Common myeloid progenitor, CD34-positive (primary cell): Measurements from ENCODE around the gene EAF1.
"Not testable (repeated sequence)": the region's sequence is repeated elsewhere in the genome, so short reads cannot be mapped to it uniquely, and the experiment has no call there.

Source experiments
- CTCF ChIA-PET: fragments of 350-600 bp; sonication (Branson Sonifier 250); formaldehyde crosslinking; loops from one replicate; lab custom pipeline; 2021; ENCODE audit warnings: antibody characterized with exemption; lab: Charles Lee
- POLR2A ChIA-PET: fragments of 350-600 bp; sonication (Branson Sonifier 250); formaldehyde crosslinking; loops from one replicate; lab custom pipeline; 2021; ENCODE audit warnings: antibody characterized with exemption; lab: Charles Lee
- DNase-seq, 3 donors: peaks; one replicate each; pipeline versions ENCODE4 v3.0.0 to v3.0.0-alpha.2; 2013
- H3K27ac ChIP-seq, 2 experiments: 1 replicate in 1 of 2; 2 replicates in 1 of 2; pipeline ENCODE4 v1.7.0; 2013; ENCODE audit warnings: inconsistent platforms in 2 of 2, low read length in 2 of 2, mild to moderate bottlenecking in 2 of 2, low read depth in 1 of 2, moderate library complexity in 1 of 2; ENCODE audit not compliant: severe bottlenecking in 2 of 2, insufficient read depth in 1 of 2, poor library complexity in 1 of 2
- H3K27me3 ChIP-seq, 5 experiments: replicated peaks in 2 of 5; 1 replicate in 3 of 5; 2 replicates in 2 of 5; pipeline versions ENCODE4 v1.6.1 to v1.7.0; 2013; ENCODE audit warnings: low read length in 4 of 5, mild to moderate bottlenecking in 2 of 5, moderate library complexity in 2 of 5, inconsistent platforms in 1 of 5; ENCODE audit not compliant: insufficient read depth in 5 of 5, control insufficient read depth in 4 of 5
- H3K36me3 ChIP-seq, 4 experiments: 1 replicate in 2 of 4; 2 replicates in 2 of 4; pipeline versions ENCODE4 v1.6.1 to v1.7.0; 2013; ENCODE audit warnings: low read length in 3 of 4, control low read depth in 1 of 4, mild to moderate bottlenecking in 1 of 4; ENCODE audit not compliant: control insufficient read depth in 4 of 4, insufficient read depth in 4 of 4
- H3K4me1 ChIP-seq, 4 experiments: 1 replicate in 3 of 4; 2 replicates in 1 of 4; pipeline versions ENCODE4 v1.6.1 to v1.7.1; 2013; ENCODE audit warnings: low read length in 3 of 4, mild to moderate bottlenecking in 3 of 4, control low read depth in 1 of 4, inconsistent platforms in 1 of 4, moderate library complexity in 1 of 4; ENCODE audit not compliant: control insufficient read depth in 4 of 4, insufficient read depth in 4 of 4; ENCODE audit errors: control extremely low read depth in 1 of 4
- H3K4me3 ChIP-seq, 7 experiments: 1 replicate in 4 of 7; 2 replicates in 3 of 7; pipeline versions ENCODE4 v1.5.1 to v1.7.0; 2013; ENCODE audit warnings: mild to moderate bottlenecking in 7 of 7, low read length in 6 of 7, moderate library complexity in 6 of 7, inconsistent platforms in 2 of 7, low read depth in 2 of 7, control low read depth in 1 of 7; ENCODE audit not compliant: insufficient read depth in 4 of 7, control insufficient read depth in 1 of 7; ENCODE audit errors: extremely low read depth in 1 of 7
- H3K9me3 ChIP-seq, 5 experiments: 1 replicate in 4 of 5; 2 replicates in 1 of 5; pipeline versions ENCODE4 v1.6.1 to v1.7.1; 2013; ENCODE audit warnings: low read length in 4 of 5, mild to moderate bottlenecking in 2 of 5, inconsistent platforms in 1 of 5, low read depth in 1 of 5, moderate library complexity in 1 of 5; ENCODE audit not compliant: control insufficient read depth in 4 of 5, insufficient read depth in 2 of 5; ENCODE audit errors: control extremely low read depth in 1 of 5
- WGBS: methylation state at CpG from one replicate; pipeline ENCODE4 v1.1.5; 2013; ENCODE audit not compliant: insufficient coverage; 5-methylcytosine and 5-hydroxymethylcytosine counted together

EAF1 gene

DNA sequence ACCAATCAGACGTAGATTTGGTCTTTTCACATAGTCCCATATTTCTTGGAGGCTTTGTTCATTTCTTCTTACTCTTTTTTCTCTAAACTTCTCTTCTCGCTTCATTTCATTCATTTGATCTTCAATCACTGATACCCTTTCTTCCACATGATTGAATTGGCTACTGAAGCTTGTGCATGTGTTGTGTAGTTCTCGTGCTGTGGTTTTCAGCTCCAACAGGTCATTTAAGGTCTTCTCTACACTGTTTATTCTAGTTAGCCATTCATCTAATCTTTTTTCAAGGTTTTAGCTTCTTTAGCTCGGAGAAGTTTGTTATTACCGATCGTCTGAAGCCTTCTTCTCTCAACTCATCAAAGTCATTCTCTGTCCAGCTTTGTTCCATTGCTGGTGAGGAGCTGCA is 57.2 kb downstream of the EAF1 start:
- CTCF ChIA-PET = interaction anchor here (0.7 kb wide), 1 partner anchor 25 kb away, joined by 3 read pairs; no protein-coding TSS in a partner anchor
- POLR2A ChIA-PET, DNase-seq, H3K27me3 ChIP-seq, H3K9me3 ChIP-seq, H3K4me3 ChIP-seq, H3K27ac ChIP-seq, H3K36me3 ChIP-seq, H3K4me1 ChIP-seq: not testable (repeated sequence)
- 80% methylated on average over 1 of the region's 6 CpGs for WGBS

DNA sequence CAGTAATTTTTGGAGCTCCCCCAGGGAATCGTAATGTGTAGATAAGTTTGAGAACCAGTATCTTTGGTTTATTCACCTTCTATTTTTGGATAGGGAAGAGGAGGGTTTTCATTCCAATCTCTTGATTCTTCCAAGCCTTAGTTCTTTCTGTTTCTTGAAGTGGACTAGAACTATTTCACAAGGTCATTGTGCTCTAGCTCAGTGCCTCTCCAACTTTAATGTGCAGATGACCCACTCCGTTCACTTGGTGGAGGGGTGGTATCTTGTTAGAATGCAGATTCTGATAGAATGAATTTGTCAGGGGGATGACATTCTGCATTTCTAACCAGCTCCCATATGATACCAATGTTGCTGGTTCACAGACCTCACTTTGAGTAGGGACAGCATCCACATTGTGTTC is 58.6 kb downstream of the EAF1 start:
- H3K4me1 ChIP-seq = no peaks in the 10 kb centered on the region
- no peak for DNase-seq
- no peaks in the 10 kb centered on the region for H3K9me3 ChIP-seq
- H3K4me3 ChIP-seq = no peak overlapping the region
- 100% methylated on average over 1 of the region's 2 CpGs for WGBS
- H3K27me3 ChIP-seq = no peaks in the 10 kb centered on the region
- no peak overlapping the region for H3K27ac ChIP-seq
- H3K36me3 ChIP-seq = no peaks in the 10 kb centered on the region
- POLR2A ChIA-PET = no interaction called here
- CTCF ChIA-PET = no interaction called here

GRCh38 chr3:15486979-15487378 is 59.6 kb downstream of the EAF1 start:
- 96% methylated on average over 4 of the region's 4 CpGs for WGBS
- ChIA-PET POLR2A (interaction anchor here (0.5 kb wide), 1 partner anchor 217 kb away, joined by 4 read pairs; no protein-coding TSS in a partner anchor), CTCF (no interaction called here)
- Histone ChIP-seq H3K4me1 (no peaks in the 10 kb centered on the region), H3K9me3 (no peaks in the 10 kb centered on the region), H3K4me3 (no peak overlapping the region), H3K27me3 (no peaks in the 10 kb centered on the region), H3K36me3 (no peaks in the 10 kb centered on the region), H3K27ac (no peak overlapping the region)
- no peak for DNase-seq

DNA sequence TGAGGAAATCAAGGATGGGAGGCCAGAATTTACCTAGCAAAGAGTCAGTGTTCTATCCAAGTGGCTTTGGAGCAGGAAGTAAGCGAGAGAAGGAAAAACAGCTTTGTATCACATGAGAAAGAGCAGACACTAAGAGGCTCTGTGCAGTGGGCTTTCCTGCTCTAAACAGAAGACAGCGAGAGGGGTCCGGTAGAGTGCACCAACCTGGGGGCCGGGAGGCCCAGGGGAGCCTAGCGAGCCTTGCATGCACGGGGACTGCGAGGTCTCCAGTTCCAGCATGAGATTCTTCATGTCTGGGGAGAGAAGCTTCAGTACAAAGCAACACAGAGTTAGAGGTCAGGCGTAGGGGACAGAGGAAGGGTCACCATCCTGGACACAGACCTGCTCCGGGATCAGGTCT is 60.6 kb downstream of the EAF1 start:
- no peaks in the 10 kb centered on the region for H3K9me3 ChIP-seq
- no peak overlapping the region for H3K27ac ChIP-seq
- H3K4me1 ChIP-seq = no peaks in the 10 kb centered on the region
- 95% methylated on average over 9 of the region's 9 CpGs for WGBS
- no peak overlapping the region for H3K4me3 ChIP-seq
- no peaks in the 10 kb centered on the region for H3K36me3 ChIP-seq
- ChIA-PET CTCF (no interaction called here), POLR2A (no interaction called here)
- no peak for DNase-seq
- H3K27me3 ChIP-seq = no peaks in the 10 kb centered on the region

DNA sequence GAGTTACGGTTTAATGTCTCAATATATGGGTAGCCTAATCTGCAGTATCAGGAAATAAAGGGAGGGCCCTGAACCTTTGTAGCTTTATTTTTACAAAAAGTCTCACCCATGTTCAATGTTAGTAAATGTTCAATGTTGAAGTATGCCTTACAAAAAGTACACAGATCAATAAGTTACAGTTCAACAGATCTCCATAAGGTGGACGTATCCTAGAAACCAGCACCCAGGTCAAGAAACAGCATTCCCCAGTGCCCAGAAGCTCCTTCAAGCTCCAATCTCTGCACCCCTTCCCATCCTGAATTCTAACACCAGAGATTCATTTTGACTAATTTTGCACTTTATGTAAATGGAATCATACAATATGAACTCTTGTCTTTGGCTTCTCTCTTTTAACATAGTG is 62.8 kb downstream of the EAF1 start:
- no peak overlapping the region for H3K27ac ChIP-seq
- ChIA-PET CTCF (interaction anchor here (1.5 kb wide), 1 partner anchor 11 kb away, joined by 3 read pairs; no protein-coding TSS in a partner anchor), POLR2A (no interaction called here)
- no peaks in the 10 kb centered on the region for H3K27me3 ChIP-seq
- H3K36me3 ChIP-seq = no peaks in the 10 kb centered on the region
- DNase-seq = no peak
- WGBS = 100% methylated on average over 1 of the region's 2 CpGs
- H3K4me3 ChIP-seq = no peak overlapping the region
- H3K9me3 ChIP-seq = no peaks in the 10 kb centered on the region
- H3K4me1 ChIP-seq = no peaks in the 10 kb centered on the region

DNA sequence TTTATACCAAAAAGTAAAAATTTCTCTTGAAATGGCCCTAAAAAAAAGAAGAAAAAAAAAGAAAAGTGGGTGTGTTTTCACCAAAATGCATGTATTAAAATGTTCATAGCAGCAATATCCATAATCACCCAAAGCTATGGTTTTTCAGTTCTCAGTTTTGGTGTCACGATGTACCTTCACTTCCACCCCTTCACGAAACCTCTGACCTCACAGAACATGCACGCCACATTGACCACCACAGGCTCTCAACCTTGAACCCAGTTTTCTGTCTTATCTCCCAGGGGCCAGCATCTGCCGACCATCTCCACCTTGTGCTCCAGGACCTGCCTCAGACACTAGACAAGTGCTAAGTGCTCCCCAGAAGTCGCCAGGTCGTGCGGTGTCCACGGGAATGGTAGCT is 63.7 kb downstream of the EAF1 start:
- 100% methylated on average over 8 of the region's 8 CpGs for whole genome bisulfite sequencing
- ChIA-PET POLR2A (interaction anchor here (0.6 kb wide), 1 partner anchor 411 kb away, joined by 9 read pairs; no protein-coding TSS in a partner anchor), CTCF (interaction anchor here (1.5 kb wide), 1 partner anchor 10 kb away, joined by 3 read pairs; no protein-coding TSS in a partner anchor)
- Histone ChIP-seq H3K27ac (no peak overlapping the region), H3K9me3 (no peaks in the 10 kb centered on the region), H3K36me3 (no peaks in the 10 kb centered on the region), H3K4me3 (no peak overlapping the region), H3K4me1 (no peaks in the 10 kb centered on the region), H3K27me3 (no peaks in the 10 kb centered on the region)
- DNase-seq = no peak
